Activated CD8-positive, alpha-beta memory T cell treated with anti-CD3 and anti-CD28 coated beads for 48 hours (primary cell): ENCODE measurements around the gene CALML6.
"Not testable (repeated sequence)": the region's sequence is repeated elsewhere in the genome, so short reads cannot be mapped to it uniquely, and the experiment has no call there.

Source experiments
- DNase-seq, 3 experiments: peaks; one replicate each; pipeline ENCODE4 v3.0.0-alpha.2; 2020; ENCODE audit warnings: low read depth in 2 of 3, low spot score in 2 of 3

CALML6 gene

DNA sequence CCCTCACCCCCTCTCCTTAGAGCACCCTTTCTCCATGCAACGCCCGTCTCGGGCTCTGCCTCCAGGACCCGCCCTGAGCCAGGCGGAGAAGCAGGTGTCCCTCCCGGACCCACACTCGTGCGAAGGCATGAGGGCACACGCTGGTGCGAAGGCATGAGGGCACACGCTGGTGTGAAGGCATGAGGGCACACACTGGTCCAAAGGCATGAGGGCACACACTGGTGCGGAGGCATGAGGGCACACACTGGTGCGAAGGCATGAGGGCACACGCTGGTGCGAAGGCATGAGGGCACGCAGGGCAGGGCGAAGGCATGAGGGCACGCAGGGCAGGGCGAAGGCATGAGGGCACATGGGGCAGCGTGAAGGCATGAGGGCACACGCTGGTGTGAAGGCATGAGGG lies 9.8 kb downstream of the CALML6 start:
- no peak for DNase-seq

GRCh38 chr1:1925437-1926345 lies 10.6 kb downstream of the CALML6 start:
- DNase-seq = no peak

DNA sequence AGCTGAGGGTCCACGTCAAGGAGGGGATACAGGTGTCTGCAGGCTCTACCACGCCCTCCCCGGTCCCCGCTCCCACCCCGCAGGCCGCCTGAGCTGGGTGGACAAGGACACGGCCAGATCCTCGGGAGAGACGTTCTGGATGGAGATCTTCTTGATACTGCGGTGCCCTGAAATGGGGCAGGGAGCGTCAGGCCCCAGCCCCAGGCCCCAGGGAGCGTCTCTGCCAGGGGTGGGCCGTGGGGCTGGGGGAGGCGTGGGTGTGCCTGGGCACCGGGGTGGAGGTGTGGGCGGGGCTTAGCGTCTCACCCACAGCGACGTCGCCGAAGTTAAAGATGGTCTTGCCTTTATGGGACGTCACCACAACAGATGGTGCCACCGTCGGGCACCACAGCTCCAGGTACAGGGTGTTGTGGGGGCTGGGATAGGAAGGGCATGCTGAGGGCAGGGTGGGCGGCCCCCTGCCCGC lies 11.3 kb downstream of the CALML6 start:
- DNase-seq = no peak

DNA sequence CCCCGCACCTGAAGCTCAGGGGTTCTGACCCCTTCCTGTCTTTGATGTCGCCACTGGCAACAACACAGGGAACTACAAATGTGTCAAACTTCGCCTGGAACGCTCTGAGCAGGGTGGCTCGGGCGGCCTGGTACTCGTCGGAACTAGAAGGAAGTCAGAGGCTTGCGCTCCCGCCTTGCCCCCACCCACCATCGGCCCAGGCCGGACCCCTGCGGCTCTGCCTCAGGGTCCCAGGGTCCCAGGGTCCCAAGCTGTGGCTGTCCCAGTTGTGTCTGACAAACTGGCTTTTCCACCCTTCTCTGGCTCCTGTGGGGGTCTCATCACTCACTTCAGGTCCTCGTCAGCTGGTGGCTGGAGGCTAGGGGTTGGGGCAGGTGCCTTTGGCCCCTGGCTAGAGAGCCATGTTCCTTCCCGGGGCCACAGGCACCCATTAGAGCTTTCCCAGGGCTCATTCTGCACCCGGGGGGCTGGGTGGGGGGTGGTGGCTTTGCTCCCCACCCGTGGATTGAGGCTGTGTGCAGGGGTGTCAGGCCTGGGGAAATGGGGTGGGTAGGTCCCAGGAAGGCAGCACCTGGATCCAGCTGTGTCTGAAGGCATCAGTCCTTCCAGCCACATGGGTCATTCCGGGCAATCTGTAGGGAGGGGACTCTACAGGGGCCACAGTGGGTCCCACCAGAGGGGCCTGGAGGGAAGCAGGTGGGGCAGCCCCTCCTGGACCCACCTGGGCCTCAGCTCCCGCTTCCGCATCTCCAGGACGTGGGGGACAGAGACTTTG lies 12.0 kb downstream of the CALML6 start:
- no peak for DNase-seq

GRCh38 chr1:1927751-1928150 lies 12.7 kb downstream of the CALML6 start:
- DNase-seq = no peak

DNA sequence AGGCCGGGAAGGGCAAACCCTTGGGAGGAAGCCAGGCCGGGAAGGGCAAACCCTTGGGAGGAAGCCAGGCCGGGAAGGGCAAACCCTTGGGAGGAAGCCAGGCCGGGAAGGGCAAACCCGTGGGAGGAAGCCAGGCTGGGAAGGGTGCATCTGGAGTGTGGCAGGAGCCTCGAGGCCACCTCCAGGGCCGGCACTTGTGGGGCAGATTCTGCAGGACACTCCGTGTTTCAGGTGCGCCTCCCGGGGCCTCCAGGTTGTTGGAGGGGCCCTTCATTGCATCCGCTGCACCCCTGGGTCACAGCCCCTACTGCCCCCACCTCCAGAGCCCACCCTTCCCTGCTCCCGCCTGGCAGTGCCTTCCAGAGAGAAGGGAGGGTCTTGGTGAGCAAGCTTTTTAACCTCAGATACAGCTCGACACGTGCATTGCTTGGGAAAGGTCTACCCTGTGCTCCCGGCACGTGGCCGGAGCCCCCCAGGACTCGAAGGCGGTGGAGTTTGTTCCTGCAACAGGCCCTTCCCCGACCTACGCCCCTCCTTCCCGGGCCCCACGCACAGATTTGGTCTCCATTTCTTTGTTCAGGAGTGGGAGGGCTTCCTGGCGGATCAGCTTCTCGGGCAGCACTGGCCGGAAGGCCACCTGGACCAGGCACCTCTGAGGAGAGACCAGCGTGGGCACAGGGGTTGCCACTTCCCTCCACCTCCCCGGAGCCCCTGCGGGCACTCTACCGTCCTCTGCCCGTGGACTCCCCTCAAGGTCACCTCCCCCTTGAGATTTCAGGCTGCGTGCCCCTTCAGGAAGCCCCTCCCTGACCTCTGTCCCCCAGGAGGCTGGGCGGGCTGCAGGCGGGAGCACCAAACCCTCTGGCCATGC lies 13.4 kb downstream of the CALML6 start:
- DNase-seq = no peak

GRCh38 chr1:1929102-1929638 lies 14.1 kb downstream of the CALML6 start:
- no peak for DNase-seq

DNA sequence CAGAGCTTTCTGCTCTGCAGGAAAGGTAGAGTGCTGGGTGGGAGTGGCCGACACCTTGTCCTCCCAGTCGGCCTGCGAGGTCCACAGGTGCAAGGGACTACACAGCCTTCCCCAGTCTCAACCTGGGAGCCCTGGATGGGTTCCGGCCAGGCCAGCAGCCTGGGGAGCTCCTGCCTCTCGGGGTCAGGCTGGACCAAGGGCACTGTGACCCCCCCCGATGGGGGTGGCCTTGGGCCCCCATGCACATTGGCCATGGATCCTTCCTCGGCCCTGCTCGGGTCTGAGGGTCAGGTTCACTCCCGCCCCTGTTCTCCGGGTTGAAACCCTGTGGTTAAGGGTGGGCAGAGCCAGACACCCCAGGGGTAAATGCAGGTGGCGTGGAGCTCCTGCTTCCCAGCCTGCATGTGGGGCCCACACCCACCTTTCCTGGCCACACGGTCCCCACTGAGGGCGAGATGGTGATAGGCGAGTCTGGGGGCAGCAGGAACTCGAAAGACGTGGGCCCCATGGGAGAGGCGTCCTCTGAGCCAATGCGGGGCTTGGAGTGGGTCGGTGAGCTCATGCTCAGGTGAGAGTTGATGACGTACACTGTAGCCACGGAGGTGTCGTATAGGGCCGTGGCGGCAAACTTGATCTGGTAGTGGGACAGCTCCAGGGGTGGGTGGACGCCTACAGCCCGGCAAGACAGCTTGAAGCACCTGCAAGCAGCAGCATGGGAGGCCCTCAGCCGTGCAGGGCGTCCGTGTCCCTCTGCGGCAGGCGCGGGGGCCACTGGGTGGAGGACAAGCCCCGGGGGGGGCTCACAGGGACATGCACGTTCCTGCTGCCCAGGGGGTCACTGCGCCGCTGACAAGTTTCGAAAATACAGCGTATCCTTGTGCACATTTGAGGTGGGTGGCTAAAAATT lies 14.8 kb downstream of the CALML6 start:
- no peak for DNase-seq

- not testable (repeated sequence) for DNase-seq
These were observed 19.8 kb downstream of the CALML6 start for GRCh38 chr1:1934848-1935247.

DNA sequence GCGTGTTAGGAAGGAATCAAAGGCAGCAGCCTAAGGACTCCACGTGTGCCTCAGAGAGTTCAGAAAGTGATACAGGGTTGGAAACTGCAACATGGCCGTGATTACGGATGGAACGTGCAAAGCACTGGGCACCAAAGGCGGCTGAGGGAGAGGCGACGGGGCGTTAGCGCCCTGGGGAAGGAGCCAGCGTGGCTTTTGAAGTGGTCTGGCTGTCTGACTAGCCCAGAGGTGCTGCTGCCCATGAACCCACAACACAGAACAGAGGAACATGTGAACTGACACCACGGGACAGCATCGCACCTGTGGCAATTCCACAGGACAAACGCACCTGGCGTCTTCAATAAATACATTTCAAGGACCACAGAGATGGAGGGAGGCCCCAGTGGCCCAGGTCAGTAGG lies 22.0 kb downstream of the CALML6 start:
- no peak for DNase-seq

- no peak for DNase-seq
These were observed 22.7 kb downstream of the CALML6 start for GRCh38 chr1:1937549-1938275.

DNA sequence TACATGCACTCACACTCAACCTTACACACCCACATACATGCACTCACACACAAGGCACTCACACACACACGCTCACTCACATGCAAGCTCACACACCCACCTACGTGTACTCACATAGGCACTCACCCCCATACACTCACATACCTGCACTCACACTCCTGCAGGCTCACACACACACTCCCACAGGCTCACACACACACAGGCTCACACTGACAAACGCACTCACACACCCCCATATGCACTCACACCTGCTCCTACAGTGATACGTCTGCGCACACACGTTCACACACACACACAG lies 23.2 kb downstream of the CALML6 start:
- DNase-seq = no peak

- no peak for DNase-seq
These were observed 23.7 kb downstream of the CALML6 start for GRCh38 chr1:1938613-1939295.

DNA sequence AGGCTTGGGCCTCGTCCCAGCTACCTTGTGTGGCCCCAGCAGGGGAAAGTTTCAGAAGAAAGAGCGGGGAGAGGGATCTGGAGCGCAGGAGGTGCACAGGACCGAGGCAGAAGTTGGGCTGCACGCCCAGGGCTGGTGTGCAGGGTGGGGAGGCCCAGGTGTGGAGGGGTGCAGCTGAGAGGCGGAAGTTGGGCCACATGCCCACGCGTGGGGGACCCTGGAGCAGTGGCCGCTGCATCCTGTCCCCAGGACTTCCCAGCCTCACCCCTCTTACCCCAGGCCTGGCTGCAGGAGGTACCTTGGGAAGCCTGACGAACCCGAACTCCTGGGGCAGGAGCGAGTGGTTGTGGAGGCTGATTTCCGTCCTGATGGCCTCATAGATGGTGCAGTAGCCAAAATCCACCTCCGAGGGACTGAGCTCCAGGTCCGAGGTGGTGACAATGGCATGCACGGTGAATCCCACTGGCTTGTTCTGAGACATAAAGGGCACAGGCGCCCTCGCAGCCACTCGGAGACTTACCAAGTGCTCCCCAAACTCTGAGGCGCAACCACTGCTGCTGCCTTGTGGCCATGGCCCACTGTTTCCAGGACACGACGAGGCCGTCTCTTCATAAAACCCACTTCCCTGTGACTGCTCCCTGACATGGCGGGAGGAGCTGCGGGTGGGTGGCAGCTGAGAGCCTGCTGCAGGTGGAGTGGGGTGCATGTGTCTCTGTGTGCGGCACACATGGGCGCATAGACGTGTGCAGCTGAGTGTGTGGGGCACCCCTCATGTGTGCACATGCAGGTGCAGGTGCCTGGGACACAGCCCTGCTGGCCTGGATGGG lies 24.4 kb downstream of the CALML6 start:
- DNase-seq = no peak

DNA sequence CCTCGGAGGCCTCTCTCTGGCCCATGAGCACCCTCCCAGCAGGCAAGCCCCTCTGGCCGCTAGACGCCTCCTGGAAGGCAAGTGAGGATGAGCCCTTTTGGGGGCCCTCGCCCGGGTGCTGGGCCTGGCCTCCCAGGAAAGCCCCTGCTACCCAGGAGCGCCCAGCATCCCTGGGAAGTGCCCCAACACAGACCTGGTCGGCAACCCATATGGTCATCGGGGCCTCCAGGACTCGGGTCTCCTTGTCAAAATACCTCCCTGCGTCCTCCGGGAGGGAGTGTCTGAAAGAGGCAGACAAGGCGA lies 25.0 kb downstream of the CALML6 start:
- no peak for DNase-seq

GRCh38 chr1:1941211-1941841 lies 26.3 kb downstream of the CALML6 start:
- DNase-seq = no peak

- no peak for DNase-seq
These were observed 27.1 kb downstream of the CALML6 start for GRCh38 chr1:1941868-1942752.
